ENCODE results near the gene MOGAT3.

Gene MOGAT3

GRCh38 chr7:101159696-101160674, 40.9 kb downstream of the MOGAT3 start:
- TF ChIP-seq EZH2phosphoT487 (IDR thresholded peaks at IDR 0.05; ENCODE audit: borderline replicate concordance, low read length) (no peak), CTCF (IDR thresholded peaks at IDR 0.05; ENCODE audit: low read depth, low read length, poor library complexity, severe bottlenecking) (no peak)
- no peak overlapping the region for H3K4me2 ChIP-seq (ENCODE audit: low read length)
- peaks cover 42% of the 10 kb centered on the region for H3K36me3 ChIP-seq (ENCODE audit: control insufficient read depth, low read length)
- H3K9me2 ChIP-seq (replicated peaks; ENCODE audit: control insufficient read depth, low read length) = no peaks in the 10 kb centered on the region
- H4K20me1 ChIP-seq (ENCODE audit: control insufficient read depth, insufficient read depth, low read depth, low read length) = peaks cover 9% of the 10 kb centered on the region
- H3F3A ChIP-seq (ENCODE audit: control insufficient read depth, insufficient read depth) = peaks cover 39% of the 10 kb centered on the region
- no peaks in the 10 kb centered on the region for H3K9me3 ChIP-seq (ENCODE audit: control insufficient read depth, insufficient read depth, low read length)
- no peak overlapping the region for H3K4me3 ChIP-seq (ENCODE audit: low read length)
- H3K27me3 ChIP-seq (ENCODE audit: control insufficient read depth, low read length) = no peaks in the 10 kb centered on the region
- peaks cover 25% of the 10 kb centered on the region for H3K79me2 ChIP-seq (ENCODE audit: control insufficient read depth, low read length)
- H3K27ac ChIP-seq (ENCODE audit: low read depth, low read length) = no peak overlapping the region
- peaks cover 42% of the 10 kb centered on the region for H3K4me1 ChIP-seq (ENCODE audit: control insufficient read depth, low read length)

- no peak overlapping the region for H3K27ac ChIP-seq (ENCODE audit: low read depth, low read length)
- H3K9me3 ChIP-seq (ENCODE audit: control insufficient read depth, insufficient read depth, low read length) = no peaks in the 10 kb centered on the region
- H3K36me3 ChIP-seq (ENCODE audit: control insufficient read depth, low read length) = peaks cover 45% of the 10 kb centered on the region
- H3K79me2 ChIP-seq (ENCODE audit: control insufficient read depth, low read length) = peaks cover 20% of the 10 kb centered on the region
- no peak overlapping the region for H3K4me2 ChIP-seq (ENCODE audit: low read length)
- no peaks in the 10 kb centered on the region for H3K9me2 ChIP-seq (replicated peaks; ENCODE audit: control insufficient read depth, low read length)
- H3K4me3 ChIP-seq (ENCODE audit: low read length) = no peak overlapping the region
- H3K4me1 ChIP-seq (ENCODE audit: control insufficient read depth, low read length) = peaks cover 25% of the 10 kb centered on the region
- H3K27me3 ChIP-seq (ENCODE audit: control insufficient read depth, low read length) = peaks cover 12% of the 10 kb centered on the region
- peaks cover 30% of the 10 kb centered on the region for H3F3A ChIP-seq (ENCODE audit: control insufficient read depth, insufficient read depth)
- no peak for TF ChIP-seq CTCF (IDR thresholded peaks at IDR 0.05; ENCODE audit: low read depth, low read length, poor library complexity, severe bottlenecking)
- no peak for TF ChIP-seq EZH2phosphoT487 (IDR thresholded peaks at IDR 0.05; ENCODE audit: borderline replicate concordance, low read length)
- no peaks in the 10 kb centered on the region for H4K20me1 ChIP-seq (ENCODE audit: control insufficient read depth, insufficient read depth, low read depth, low read length)
Observed at GRCh38 chr7:101156866-101157589, 43.8 kb downstream of the MOGAT3 start.

GRCh38 chr7:101156277-101156676, 44.6 kb downstream of the MOGAT3 start:
- Histone ChIP-seq H3K9me3 (ENCODE audit: control insufficient read depth, insufficient read depth, low read length) (no peaks in the 10 kb centered on the region), H3K79me2 (ENCODE audit: control insufficient read depth, low read length) (peaks cover 20% of the 10 kb centered on the region), H3K36me3 (ENCODE audit: control insufficient read depth, low read length) (peaks cover 38% of the 10 kb centered on the region), H3F3A (ENCODE audit: control insufficient read depth, insufficient read depth) (peaks cover 22% of the 10 kb centered on the region), H3K4me1 (ENCODE audit: control insufficient read depth, low read length) (peaks cover 20% of the 10 kb centered on the region), H3K4me3 (ENCODE audit: low read length) (no peak overlapping the region), H3K27ac (ENCODE audit: low read depth, low read length) (no peak overlapping the region), H3K9me2 (replicated peaks; ENCODE audit: control insufficient read depth, low read length) (no peaks in the 10 kb centered on the region), H3K27me3 (ENCODE audit: control insufficient read depth, low read length) (peaks cover 12% of the 10 kb centered on the region), H4K20me1 (ENCODE audit: control insufficient read depth, insufficient read depth, low read depth, low read length) (no peaks in the 10 kb centered on the region), H3K4me2 (ENCODE audit: low read length) (0 out of 2 replicates have a peak overlapping the region, but pooled peaks have one; percentile 1)
- TF ChIP-seq EZH2phosphoT487 (IDR thresholded peaks at IDR 0.05; ENCODE audit: borderline replicate concordance, low read length) (no peak), CTCF (IDR thresholded peaks at IDR 0.05; ENCODE audit: low read depth, low read length, poor library complexity, severe bottlenecking) (peak; percentile 34)

All from DOHH2 (cell line).